HG03469 (cell line): ENCODE results near the gene F13A1.
"Not testable (repeated sequence)": the region's sequence is repeated elsewhere in the genome, so short reads cannot be mapped to it uniquely, and the experiment has no call there.

ENCODE experiments used
- ATAC-seq: cut with Tn5 transposase; IDR thresholded peaks from one replicate; pipeline ENCODE4 v1.9.1; 2021; ENCODE audit warnings: mild to moderate bottlenecking, moderate library complexity, moderate number of reproducible peaks; ENCODE audit not compliant: unreplicated experiment

F13A1 gene

DNA sequence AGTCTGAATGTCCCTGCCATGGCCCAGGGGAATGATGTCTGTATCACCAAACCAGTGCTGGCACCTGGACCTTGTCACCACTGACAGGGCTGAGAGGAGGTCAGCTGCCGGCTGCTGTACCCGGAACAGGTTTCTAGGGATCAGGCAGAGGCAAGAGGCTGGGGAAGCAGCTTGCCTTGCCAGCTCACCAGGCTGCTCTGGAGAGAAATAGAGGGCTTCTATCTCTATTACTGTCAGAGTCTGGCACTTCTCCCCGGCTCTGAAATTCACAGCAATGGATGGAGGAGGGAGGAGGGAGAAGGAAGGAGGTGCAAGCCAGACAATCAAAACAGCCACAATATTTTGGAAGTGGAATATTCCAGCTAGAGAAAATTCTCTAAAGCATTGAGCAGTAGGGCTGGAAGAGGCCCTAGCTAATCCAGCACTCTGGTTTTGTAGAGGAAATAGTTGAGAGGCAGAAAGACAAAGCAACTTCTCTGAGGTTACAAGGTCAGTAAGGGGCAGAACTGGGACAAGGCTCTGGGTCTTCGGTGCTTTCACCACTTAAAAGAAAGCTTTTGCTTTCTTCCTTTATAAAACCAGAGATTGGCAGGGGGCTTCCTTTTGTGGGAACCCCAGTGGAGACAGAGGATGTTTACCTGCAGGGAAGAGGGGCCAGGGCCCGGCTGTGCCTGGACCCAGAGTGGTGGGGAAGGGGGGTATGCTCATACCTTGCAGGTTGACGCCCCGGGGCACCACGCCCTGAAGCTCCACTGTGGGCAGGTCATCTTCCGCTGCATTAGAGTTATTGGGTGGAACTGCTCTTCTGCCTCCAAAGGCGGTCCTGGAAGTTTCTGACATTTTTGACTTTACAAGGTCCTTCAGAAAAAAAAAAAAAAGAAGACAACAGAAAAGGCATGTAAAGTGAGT is 2.4 kb downstream of the F13A1 start:
- ATAC-seq = no peak

- no peak for ATAC-seq
These were observed 3.1 kb downstream of the F13A1 start for GRCh38 chr6:6317386-6317785.

- no peak for ATAC-seq
These were observed 4.8 kb downstream of the F13A1 start for GRCh38 chr6:6315660-6316059.

GRCh38 chr6:6314596-6314995 is 5.9 kb downstream of the F13A1 start:
- no peak for ATAC-seq

DNA sequence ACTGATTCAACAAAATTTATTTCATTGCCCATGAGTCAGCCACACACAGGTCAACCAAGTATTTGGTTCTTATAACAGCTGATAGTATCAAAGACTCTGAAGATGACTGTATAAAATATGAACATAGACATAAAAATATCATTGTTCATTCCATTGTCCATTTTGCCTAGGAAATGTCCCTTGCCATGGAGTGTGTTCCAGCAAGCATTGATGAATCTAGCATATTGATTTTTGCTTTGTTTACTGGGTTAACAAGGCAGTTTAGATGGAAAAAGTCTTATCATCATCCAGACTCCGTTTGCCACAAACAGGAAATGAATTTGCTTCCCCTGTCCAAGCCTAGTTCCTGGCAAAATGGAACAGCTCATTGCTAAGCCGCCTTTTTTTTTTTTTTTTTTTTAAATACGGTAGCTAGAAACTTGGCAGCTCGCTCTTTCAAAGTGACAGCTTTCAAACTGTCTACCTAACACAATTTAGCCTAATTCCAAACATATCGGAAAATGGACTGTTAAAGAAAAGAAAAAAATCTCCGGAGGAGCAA is 7.5 kb downstream of the F13A1 start:
- no peak for ATAC-seq

GRCh38 chr6:6305575-6305974 is 14.9 kb downstream of the F13A1 start:
- no peak for ATAC-seq

- not testable (repeated sequence) for ATAC-seq
These were observed 20.1 kb downstream of the F13A1 start for GRCh38 chr6:6300383-6300782.

- no peak for ATAC-seq
These were observed 27.1 kb downstream of the F13A1 start for GRCh38 chr6:6293317-6293716.

GRCh38 chr6:6287415-6287814 is 33.0 kb downstream of the F13A1 start:
- no peak for ATAC-seq

GRCh38 chr6:6285679-6286078 is 34.8 kb downstream of the F13A1 start:
- no peak for ATAC-seq

- no peak for ATAC-seq
These were observed 36.1 kb downstream of the F13A1 start for GRCh38 chr6:6284221-6284966.

DNA sequence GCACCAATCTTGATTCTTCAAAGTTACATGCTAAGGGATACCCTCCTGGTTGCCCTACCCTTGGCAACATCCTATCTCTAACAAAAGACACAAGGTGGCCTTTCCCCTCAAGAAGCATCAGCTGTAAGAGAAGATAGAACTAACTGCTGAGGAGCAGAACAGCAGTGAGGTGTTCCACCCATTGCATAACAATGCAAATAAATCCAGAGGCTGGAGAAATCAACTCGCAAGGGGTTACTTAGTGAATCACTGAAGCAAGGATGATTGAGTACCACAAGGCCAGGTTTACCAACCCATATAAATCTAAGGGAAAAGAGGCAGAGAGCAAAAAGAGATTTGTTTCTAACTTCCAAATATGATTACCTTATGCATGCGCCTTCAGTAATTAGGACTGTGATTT is 36.7 kb downstream of the F13A1 start:
- no peak for ATAC-seq

DNA sequence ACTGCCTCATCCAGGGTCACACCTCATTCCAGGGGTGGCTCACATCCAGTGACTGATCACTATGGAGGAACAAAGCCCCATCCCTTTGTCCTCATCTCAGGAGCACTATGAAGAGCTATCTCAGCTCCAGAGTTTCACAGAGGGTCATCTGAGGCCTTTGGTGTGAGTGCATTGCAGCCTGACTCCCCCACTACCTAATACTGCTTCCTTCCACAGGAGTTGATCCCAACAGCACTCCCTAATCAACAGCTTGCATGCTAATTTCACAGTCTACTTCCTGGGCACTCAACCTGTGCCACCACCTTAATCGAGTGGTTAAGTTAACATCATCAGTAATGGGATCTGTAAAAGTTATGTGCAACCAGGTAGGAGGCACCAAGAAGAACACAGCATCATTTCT is 37.7 kb downstream of the F13A1 start:
- no peak for ATAC-seq

- ATAC-seq = no peak
These were observed 43.0 kb downstream of the F13A1 start for GRCh38 chr6:6277413-6277812.

DNA sequence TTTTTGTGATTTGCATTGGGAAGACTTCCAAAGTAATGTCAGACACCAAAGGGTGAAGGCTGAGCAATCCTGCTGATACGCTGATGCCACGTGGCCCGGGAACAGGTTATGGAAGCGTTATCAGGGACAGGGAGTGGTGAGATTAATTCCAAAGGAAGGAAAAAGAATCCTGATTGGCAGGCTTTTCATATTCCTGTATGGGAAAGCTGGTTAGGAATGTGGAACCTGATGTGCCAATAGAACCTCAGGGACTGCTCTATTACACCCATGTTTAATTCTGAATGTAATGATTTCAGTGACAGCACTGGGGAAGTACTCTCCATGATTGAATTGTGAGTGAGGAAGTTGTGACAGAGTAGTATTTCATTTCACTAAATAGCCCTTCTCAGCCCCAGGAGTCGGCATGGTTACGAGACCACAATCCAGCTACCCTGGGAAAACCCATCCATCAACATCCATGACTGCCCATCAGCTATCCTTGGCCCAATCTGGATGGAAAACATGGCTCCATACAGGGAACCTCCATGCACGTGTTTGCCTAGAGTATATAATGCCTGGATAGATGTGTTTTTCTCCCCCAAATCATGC is 49.4 kb downstream of the F13A1 start:
- ATAC-seq = no peak

GRCh38 chr6:6260196-6260722 is 60.2 kb downstream of the F13A1 start:
- ATAC-seq = no peak

GRCh38 chr6:6256886-6257285 is 63.6 kb downstream of the F13A1 start:
- no peak for ATAC-seq

GRCh38 chr6:6256259-6256658 is 64.2 kb downstream of the F13A1 start:
- ATAC-seq = no peak

- ATAC-seq = no peak
These were observed 68.7 kb downstream of the F13A1 start for GRCh38 chr6:6251555-6252280.

GRCh38 chr6:6248651-6249050 is 71.8 kb downstream of the F13A1 start:
- no peak for ATAC-seq

DNA sequence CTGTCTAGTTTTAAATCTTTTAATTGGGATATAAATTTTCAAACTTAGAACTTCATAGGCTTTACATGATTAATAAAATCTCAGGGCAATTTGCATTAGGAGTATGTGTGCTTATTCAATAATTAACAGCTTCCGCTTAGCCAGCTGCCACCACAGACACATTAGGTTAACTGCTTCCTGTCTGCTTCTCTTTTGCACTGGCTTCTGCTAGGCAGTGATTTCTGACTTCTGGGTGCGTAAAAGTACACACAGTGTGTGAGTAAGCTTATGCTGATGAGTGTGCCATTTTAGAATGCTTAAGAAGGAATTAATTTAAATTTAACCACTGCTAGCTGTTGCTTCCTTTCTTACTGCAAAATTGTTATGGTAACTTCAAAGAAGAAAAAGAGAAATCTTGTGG is 73.9 kb downstream of the F13A1 start:
- peak; percentile 63 for ATAC-seq
